IPS-NIHi7 (cell line): ENCODE measurements around the gene MRPS31.
"Not testable (repeated sequence)": the region's sequence is repeated elsewhere in the genome, so short reads cannot be mapped to it uniquely, and the experiment has no call there.

Experiments used
- DNase-seq: peaks from one replicate; pipeline ENCODE4 v3.0.0; 2012; ENCODE audit warnings: mixed read lengths; ENCODE audit errors: extremely low spot score

MRPS31 gene

DNA sequence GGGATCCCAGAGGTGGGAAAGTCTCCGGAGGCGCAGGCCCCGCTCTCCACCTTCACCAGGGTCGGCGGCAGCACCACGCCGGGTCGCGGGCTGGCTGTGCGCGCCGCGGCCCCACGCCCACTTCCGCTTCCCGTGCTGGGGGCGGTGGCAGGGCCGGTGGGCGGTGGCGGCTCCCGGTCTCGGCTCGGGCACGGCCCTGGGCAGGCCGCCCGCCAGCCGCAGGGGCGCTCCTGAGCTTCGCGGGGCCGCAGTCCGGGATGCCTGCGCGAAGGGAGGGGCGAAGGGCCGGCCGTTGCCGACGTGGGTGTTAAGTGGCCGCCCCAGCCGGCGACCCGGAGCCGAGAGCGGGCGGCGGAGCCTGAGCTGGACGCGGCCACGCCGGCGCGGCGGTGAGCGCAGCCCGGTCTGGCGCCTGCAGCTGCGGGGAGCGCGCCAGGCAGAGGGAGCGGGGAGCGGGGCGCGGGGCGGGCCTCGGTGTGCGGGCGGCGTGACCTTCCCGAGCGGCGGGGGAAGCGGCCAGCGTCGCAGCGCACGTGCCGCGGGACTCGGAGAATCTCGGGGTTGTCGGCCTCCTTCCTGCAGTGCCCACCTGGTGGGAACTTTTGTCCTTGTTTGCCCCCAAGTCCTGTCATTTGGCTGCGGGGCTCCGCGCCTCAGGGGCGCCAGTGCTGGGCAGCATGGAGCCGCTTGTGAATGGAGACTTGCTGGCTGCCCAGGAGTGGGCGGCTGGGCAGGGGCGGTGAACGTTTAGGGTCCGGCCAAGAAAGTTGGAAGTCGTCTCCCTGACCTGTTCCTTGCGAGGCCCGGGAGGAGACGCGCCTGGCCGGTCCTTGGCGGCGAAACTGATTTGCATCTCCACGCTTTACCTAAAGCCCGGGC lies 18.5 kb upstream of the MRPS31 start, which contains the start of gene SLC25A15:
TSS of gene SLC25A15 (plus strand) at position 337 of the 879 bp plus-strand sequence. CDS start 3,616 bp downstream, outside the sequence.
- peak; percentile 90 for DNase-seq

DNA sequence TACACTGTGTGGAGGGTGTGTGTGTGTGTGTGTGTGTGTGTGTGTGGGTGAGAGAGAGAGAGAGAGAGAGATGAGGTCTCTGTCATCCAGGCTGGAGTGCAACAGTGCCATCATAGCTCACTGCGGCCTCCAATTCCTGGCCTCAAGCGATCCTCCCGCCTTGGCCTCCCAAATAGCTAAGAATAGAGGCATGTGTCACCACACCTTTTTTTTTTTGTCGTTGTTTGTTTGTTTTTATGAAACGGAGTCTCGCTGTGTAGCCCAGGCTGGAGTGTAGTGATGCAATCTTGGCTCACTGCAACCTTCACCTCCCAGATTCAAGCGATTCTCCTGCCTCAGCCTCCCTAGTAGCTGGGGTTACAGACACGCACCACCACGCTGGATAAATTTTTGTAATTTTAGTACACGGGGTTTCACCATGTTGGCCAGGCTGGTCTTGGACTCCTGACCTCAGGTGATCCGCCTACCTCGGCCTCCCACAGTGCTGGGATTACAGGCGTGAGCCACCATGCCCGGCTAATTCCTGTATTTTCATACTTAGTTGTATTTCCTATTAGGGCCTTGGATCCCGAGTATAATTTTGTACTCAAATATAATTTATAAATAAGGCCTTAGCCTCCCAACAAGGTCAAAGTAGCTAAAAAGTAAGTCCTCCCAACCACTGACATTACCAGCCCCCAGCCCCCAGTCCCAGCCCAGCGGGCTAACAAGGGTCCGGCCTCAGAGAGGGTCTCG lies 17.7 kb upstream of the MRPS31 start:
- DNase-seq, result not testable (repeated sequence)

DNA sequence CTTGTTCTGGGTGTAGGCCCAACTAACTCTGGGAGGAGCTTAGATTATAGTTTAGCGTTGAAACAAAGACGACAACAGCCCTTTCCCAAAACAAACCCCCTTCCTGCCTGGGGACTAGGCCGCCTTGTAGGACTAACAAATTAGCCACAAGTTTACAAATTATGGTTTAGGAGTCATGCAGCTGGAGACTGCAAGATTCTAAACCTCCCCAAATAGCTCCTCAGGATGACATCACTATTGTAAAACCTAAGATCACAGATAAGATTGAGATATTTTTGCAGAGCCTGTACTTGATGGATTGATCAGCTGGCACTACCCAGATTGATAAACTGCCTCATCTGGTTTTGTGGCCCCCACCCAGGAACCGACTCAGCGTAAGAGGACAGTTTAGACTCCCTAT lies 16.1 kb upstream of the MRPS31 start:
- DNase-seq, result no peak

DNA sequence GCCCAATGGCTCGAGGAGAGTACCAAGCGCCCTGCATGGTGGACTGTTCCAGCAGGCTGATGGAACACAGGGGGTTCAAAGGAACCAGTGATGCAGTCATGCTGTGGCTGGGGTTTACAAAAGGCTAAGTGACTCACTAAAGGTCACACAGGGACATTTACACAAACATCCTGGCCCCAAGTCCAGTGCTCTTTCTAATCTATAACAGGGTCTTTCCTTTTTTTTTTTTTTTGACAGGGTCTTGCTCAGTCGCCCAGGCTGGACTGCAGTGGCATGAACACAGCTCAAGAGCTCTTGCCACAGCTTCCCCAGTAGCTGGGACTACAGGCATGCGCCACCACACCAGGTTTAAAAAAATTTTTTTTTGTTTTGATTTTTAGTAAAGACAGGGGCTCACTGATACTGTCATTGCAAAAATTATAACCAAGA lies 15.6 kb upstream of the MRPS31 start:
- no peak for DNase-seq

DNA sequence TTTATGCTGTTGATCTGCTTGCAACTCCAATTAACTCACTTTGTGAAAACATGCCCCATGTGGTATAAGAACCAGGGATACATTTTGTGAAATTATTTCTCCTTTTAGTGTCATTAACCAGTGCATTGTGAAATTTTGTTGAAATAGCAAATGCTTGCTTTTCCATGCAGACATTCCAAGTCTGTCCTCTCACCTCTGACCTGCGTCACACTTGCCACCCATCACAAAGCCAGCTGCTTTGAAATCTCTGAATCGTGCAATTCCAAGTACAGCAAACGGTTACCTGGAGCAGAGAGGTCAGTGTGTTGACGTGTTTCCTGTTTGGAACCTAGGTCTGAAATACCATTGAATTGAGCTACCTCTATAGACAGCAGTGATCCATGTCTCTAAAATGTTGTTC lies 13.6 kb upstream of the MRPS31 start:
- no peak for DNase-seq

DNA sequence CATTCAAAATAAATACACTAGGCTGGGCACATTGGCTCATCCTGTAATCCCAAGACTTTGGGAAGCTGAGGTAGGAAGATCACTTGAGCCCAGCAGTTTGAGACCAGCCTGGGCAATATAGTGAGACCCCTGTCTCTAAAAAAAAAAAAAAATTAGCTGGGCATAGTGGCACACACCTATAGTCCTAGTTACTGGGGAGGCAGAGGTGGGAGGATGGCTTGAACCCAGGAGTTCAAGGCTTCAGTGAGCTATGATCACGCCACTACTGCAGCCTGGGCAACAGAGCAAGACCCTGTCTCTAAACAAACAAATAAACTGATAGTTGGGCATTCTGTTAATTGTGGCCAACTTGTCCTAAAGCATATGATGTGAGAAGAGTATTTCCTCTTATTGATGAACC lies 12.0 kb upstream of the MRPS31 start:
- DNase-seq, result not testable (repeated sequence)

DNA sequence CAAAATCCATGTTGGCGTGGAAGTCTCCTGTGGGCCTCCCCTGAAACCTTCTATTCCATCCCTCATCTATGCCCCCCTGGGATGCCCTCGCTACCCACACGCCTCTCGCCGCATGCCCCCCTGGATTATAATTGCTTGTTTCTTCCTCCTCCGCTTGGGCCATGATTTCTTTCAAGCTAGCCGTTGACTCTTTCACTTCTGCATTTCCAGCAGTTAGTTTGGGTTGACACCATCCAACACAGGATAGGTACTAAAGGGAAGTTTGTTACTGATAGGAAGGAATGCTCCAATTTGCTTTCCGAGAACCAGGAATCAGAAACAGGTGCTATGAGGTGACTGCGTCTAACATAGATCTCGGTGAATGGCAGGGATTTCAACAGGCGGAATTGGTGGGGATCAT lies 10.7 kb upstream of the MRPS31 start:
- DNase-seq, result no peak

DNA sequence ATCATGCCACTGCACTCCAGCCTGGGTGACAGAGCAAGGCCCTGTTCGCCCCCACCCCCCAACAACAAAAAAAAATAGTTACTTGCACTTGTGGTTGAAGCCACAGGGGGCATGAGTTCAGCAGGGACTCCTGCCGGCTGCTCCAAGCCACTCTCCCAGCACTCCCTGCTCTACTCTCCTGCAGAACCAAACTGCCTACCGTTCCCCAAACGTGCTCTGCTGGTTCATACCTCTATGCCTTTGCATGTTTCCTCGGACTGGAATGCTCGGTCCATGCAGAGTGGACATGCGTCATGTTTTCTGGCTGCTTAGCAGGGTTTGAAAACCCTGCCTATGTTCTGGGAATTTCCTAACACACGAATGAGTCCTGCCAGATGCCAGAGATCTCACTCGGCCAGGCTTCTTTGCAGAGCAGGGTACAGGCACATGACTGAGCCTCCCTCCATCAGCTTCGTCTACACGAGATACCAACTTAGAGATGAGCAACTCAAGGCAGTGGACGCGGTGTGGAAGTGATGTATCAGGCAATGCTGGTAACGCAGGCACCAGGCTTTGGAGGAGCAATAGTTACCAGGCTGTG lies 9.9 kb upstream of the MRPS31 start:
- DNase-seq, result peak; percentile 34

DNA sequence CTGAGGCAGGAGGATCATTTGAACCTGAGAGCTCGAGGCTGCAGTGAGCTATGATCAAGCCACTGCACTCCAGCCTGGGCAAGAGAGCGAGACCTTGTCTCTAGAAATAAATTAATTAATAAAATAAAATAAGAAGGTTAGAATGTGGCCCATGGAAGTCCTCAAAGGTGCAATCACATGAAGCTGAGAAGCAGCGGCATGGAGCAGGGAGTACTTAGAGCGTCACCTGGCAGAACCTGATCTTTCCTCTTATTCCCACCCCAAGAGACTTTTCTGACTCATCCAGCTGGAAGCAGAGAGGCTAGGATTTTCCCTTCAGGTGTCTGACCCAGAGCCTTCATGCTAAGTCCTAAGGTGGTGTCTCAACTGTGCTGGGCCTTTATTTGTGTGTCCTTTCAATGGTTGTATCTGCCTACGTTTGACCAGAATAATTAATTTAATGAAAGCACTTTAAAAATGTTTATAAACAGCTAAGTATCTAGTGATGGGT lies 8.9 kb upstream of the MRPS31 start:
- no peak for DNase-seq

DNA sequence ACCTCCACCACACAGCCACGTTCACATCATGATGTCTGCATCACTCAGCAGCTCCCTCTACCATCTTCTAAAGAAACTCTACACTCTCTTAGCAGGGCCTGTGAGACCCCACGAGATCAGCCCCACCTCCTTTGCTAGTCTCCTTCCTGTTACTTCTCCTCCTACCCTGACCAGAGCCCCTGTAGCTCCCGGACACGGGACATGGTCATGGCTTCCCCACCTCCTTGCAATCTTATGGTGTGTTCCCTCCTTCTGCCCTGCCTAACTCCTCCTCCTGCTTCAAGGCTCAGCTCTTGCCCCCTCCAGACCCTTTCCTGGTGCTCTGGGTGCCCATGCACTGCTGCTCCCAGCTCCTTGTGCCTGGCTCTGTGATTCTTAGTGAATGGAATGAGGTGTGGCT lies 8.1 kb upstream of the MRPS31 start:
- peak; percentile 22 for DNase-seq

DNA sequence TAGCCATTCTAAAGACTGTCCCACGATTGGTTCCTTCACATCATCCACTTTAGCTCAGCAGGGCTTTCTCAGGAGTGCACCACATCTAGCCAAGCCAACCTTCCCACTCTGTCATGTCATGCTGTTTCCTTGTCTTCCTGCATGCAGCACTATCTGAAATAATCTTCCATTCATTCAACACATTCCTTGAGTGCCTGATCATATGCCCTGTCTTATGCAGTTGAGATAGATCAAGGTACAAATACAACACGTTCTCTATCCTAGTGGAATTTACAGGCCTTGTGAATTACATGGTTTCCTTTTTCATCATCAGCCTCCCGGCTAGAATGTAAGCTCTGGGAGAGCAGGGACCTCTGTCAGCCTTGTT lies 6.8 kb upstream of the MRPS31 start:
- DNase-seq, result no peak

DNA sequence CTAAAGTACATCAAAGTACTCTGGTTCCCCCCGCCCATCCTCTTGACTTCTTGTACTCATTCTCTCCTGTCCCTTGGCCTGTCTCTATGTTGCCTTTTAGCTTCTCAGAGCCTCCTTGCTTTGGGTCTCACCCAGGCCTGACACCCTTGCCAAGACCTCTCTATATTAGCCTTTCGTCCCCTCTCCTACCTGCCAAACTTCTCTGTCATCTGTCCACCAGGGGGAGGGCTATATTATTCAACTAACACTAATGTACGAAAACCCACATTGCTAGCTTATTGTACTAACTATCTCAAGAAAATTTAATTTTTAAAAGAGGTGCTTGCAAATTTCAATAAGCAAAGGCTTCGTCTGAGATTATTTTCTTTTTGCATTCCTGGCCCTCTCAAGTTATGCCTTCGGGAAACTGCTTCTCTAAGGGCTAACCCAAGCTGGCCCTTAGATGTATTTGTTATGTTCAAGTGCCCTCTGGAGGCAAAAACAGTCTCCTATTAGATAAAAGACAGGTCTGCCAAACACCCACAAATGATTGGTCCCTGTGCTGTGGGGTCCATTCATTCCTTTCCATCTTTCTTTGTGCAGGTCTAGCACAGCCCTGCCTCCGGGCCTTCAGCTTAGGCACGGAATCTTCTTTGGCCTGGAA lies 6.3 kb upstream of the MRPS31 start:
- DNase-seq, result peak; percentile 47

DNA sequence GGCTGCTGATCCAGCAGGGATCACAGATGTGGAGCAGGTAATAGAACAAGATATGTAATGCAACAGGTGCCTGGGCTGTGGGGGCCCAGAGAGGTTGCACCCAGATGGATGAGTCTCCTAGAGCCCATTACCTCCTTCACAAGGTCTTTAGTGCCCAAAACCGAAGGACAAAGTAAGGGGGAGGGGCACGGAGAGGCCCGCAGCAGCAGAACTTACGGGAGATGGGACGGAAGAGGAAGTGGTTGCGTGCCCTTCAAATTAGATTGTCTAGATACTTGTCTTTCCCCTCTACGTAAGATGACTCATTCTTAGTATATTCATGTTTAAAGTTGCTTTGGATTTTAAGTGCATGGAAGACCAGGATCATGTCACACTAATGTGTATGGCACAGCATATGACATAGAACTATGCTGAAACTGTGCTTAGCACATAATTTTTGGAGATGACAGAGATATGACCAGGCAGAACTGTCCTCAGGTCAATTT lies 5.7 kb upstream of the MRPS31 start:
- no peak for DNase-seq

DNA sequence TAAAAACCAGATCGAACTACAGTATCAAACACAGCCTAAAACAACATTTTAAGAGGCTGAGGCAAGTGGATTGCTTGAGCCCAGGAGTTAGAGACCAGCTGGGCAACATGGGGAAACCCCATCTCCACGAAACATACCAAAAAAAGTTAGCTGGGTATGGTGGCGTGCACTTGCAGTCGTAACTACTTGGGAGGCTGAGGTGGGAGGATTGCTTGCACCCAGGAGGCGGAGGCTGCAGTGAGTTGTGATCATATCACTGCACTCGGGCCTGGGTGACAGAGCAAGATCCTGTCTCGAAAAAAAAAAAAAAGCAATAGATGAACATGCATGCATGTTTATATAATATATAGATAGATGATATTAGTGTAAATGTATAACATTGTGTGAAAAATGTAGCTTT lies 5.2 kb upstream of the MRPS31 start:
- DNase-seq, result no peak

DNA sequence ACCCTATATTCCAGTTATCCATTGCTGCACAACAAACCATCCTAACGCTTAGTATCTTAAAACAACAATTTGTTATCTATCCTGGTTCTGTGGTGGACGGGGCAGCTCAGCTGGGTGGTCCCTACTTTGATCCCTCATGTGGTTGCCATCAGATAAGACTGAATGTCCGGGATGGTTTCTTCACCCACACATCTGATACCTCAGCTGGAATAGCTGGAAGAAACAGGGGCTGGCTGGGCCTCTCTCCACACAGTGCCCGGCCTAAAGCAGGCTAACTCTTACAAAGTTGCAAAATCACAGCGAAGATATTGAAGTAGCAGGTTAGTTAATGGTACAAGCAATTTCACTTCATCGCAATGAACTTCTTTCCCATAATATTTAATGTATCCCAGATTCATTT lies 3.7 kb upstream of the MRPS31 start:
- no peak for DNase-seq

DNA sequence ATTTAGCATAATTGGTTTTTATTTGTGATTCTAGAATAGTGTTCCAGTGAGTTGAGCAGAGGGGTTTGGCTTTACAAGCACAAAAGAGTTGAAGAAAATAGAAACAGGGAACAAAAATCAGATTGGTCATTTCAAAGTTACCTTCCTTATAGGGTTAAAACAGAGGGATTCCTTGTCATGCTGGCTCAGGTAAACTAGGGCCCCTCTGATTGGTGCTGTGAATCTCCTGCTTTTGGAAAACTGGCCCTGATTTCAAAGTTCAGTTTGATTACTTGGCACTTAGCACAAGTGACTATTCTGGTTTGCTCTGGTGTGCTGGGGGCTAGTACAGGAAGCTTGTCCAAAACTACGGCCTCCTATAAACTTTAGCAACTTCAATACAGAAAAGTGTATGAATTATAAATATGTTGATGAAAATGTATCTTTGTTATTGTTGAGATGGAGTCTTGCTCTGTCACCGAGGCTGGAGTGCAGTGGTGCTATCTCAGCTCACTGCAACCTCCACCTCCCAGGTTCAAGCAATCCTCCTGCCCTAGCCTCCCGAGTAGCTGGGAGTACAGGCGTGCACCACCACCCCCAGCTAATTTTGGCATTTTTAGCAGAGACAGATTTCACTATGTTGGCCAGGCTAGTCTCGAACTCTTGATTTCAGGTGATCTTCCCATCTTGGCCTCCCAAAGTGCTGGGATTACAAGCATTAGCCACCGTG lies 1.9 kb upstream of the MRPS31 start:
- DNase-seq, result no peak

DNA sequence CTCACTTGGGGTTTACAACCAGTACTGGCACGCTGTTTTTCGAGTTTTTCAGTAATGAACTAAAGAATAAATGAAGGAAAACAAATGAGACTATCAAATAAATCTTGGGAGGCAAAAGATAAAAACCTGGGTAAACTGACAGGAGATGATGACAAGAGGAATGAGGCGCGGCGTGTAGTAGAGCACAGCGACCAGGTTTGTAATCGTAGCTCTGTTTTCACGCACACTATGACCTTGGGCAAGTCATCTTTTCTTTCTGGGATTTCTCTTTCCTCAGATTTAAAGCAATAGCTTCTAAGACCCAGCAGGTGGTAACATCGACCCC lies 419 bp downstream of the MRPS31 start:
- no peak for DNase-seq

DNA sequence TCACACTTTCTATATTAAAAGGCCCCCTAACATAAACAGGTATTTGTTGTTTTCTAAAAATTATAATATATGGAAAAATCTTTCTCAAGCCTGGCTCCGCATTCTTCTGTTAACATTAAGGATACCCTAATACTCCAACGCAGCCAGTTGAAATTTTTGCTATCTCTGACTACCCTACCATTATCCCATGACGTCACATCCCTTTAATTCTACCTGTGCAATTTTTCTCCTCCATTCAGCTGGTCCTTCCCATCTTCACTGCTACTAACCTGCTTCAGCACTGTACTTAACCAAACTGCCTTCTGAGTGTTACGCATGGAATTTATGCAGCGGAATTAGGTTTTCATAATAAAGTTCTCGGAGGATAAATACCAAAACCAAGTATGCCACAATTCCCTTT lies 1.0 kb downstream of the MRPS31 start:
- DNase-seq, result no peak

DNA sequence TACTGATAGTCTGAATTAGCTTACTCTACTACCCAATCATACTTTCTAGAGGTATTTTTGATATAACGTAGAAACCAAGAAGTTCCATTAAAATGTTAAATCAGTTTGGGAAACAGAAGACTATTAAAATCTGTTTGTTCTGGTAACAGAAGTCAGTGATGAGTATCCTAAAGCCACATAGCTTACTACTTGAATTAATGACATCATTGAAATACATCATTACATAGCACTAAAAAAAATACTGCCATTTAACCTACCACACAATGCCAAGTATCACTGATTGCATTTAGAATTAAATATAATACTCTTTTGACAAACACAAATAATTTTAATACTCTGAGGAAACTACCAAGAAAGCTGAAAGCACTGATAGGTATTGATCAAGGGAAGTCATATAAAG lies 5.4 kb downstream of the MRPS31 start:
- no peak for DNase-seq

DNA sequence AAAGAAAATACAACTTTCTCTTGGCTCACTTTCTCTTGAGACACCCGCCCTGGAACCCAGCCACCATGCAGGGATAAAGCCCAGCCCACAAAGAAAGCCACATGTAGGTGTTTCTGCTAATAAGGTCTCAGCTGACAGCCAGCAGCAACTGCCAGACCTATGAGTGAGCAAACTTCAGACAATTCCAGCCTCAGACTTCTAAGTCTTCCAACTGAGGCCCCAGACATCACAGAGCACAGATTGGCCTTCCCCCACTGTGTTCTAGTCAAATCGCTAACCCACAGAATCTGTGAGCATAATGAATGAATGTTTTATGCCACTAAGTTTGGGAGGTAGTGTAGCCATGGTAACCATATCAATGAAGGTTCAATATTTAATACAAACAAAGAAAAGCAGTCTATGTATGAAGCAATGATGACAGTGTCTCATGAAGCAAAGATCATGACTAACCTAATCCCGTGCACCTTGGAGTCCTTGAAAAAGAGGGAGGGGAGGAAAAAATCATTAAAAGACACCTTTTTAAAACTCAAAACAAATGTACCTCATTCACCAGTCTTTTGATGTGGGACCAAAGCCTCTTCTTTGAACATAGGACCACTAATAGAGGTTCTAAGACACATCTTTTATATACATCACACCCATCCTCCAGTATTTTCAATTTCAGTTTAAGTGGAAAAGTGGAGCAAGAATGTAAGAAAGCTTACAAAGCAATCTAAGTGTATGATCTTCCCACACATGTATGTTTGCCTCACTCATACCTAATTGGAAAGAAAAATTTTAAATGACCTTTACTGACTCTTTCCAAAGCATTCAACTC lies 6.2 kb downstream of the MRPS31 start:
- no peak for DNase-seq

DNA sequence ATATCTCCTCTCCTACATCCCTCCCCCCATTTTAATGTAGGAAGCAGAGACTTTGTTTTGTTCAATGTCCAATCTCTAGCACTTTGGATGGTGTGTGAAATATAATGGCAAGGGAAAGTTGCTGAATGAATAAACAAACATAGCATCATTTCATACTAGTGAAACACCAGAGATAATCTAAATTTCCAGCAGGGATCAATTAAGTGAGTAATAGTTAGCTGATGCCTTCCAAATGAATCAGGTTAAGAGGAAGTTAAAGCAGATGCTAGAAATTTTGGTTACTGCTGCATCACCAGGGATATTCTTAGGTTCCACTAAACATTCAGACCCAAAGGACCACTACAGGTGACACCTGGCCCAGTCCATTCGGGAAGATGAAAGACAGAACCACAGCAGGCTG lies 8.1 kb downstream of the MRPS31 start:
- DNase-seq, result no peak
